HG03139 (cell line): ENCODE data around the gene STEAP2.

Source experiments
- ATAC-seq: cut with Tn5 transposase; IDR thresholded peaks from one replicate; pipeline ENCODE4 v1.9.1; 2021; ENCODE audit not compliant: unreplicated experiment

STEAP2 gene

GRCh38 chr7:90269163-90269562, 57.6 kb downstream of the STEAP2 start:
- ATAC-seq, result no peak

DNA sequence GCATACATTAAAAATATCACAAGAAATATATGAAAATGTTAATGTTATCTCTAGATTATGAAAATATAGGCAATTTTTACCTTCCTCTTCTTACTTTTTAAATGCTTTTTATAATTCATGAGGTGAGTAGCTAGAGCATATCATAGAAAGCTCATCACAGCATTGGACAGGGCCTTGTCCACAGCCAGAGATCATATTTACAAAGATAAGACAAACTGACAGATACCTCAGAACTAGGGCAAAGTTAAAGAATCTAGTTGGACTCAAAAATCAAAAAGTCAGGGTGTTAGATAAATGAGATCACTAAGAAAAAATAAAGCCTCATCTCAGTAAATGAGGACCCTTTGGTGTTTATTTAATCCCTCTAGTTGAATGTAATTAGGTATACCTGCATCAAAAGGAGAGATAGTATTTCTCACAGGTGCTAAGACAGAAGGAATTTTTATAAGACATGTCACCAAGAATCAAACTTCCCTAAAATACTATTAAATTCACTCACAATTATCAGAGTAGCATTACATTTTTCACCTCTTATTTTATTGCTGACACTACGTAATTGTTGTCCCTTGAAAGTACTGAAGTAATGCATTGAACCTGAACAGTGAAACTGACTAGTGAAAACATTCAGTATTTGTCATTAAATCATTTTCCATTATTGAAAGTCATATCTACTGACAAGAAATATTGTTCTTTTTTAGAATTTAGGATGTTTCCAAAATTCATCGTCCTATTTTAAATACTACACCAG, 59.1 kb downstream of the STEAP2 start:
- no peak for ATAC-seq

- ATAC-seq, result no peak
Measured at GRCh38 chr7:90271753-90272152, 60.2 kb downstream of the STEAP2 start.

- no peak for ATAC-seq
Measured at GRCh38 chr7:90272242-90272641, 60.7 kb downstream of the STEAP2 start.

DNA sequence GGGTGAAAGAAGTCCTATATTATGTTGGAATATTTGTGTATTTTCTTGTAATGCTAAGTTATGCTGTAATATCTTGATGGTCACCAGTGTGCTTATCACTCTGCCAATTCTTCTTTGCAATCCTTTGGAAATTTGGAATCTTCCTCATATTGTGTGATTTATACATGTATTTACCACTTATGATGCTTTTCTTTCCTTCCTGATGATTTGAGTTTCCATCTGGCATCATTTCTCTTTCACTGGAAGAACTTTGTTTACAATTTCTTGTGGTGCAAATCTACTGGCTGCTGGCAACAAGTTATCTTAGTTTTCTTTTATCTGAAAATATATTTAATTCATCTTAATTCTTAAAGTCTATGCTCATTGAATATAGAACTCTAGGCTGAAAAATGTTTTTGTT, 62.6 kb downstream of the STEAP2 start:
- no peak for ATAC-seq

- ATAC-seq, result no peak
Measured at GRCh38 chr7:90276033-90276728, 64.6 kb downstream of the STEAP2 start.
